A549 (cell line): Measurements from ENCODE around the gene CGB2. TPM values are rescaled to one million over a fixed set of nuclear protein-coding genes. Genes with fewer than 3 reads are reported as not detected.
A peak's percentile ranks its signal among the peaks of the same experiment; 100 is the strongest.

Experiments
- ATAC-seq, 2 experiments: fragments of 200-7000 bp in 1 of 2; fragments of >200 bp in 1 of 2; cut with Nextera tagmentation in 1 of 2; cut with Tn5 transposase in 1 of 2; 3 replicates each; pipeline versions ENCODE4 v1.8.0 to v1.9.1; 2018 to 2020; ENCODE audit warnings: mild to moderate bottlenecking in 1 of 2, moderate library complexity in 1 of 2
- CTCF ChIA-PET: fragments of 300-600 bp; sonication (Branson Sonifier 250); formaldehyde crosslinking; extraction: SDS; loops from one replicate; lab custom pipeline; 2021; ENCODE audit warnings: antibody characterized with exemption, inconsistent platforms; lab: Yijun Ruan, JAX
- POLR2A ChIA-PET: fragments of 350-600 bp; formaldehyde crosslinking; extraction: SDS; loops from one replicate; lab custom pipeline; 2021; ENCODE audit warnings: antibody characterized with exemption, inconsistent platforms; lab: Yijun Ruan, JAX
- DNase-seq, 2 experiments: peaks; one replicate each; pipeline versions ENCODE4 v3.0.0 to v3.0.0-alpha.2; 2011 to 2016; ENCODE audit warnings: low read depth in 1 of 2, low spot score in 1 of 2
- FAIRE-seq: peaks from 2 replicates; lab custom pipeline; 2011; peaks lifted over from hg19 to GRCh38; lab: Jason Lieb, UNC
- H3K27ac ChIP-seq, 2 experiments: fragments of >200 bp; sonication (Bioruptor Twin); formaldehyde crosslinking; 3 replicates each; pipeline ENCODE4 v1.5.1; 2016 to 2017
- H3K4me1 ChIP-seq: fragments of >200 bp; sonication (Bioruptor Twin); formaldehyde crosslinking; 3 replicates; pipeline ENCODE4 v1.6.1; 2016
- H3K4me2 ChIP-seq: fragments of >200 bp; sonication (Bioruptor Twin); formaldehyde crosslinking; 3 replicates; pipeline ENCODE4 v1.6.1; 2016
- H3K4me3 ChIP-seq: fragments of >200 bp; sonication (Bioruptor Twin); formaldehyde crosslinking; 3 replicates; pipeline ENCODE4 v1.5.1; 2016
- H3K9me3 ChIP-seq: fragments of >200 bp; sonication (Bioruptor Twin); formaldehyde crosslinking; 3 replicates; pipeline ENCODE4 v1.6.1; 2016
- ATOH8 ChIP-seq: fragments of 250-450 bp; sonication (Bioruptor Pico); IDR thresholded peaks from 2 replicates; pipeline ENCODE4 v1.5.0; 2020; ENCODE audit warnings: low read depth, mild to moderate bottlenecking, moderate library complexity
- BCL3 ChIP-seq: fragments of >200 bp; sonication (Bioruptor Twin); formaldehyde crosslinking; IDR thresholded peaks from 3 replicates; pipeline ENCODE4 v1.6.1; 2016
- CBX2 ChIP-seq: fragments of 200-600 bp; sonication (generic); IDR thresholded peaks from 2 replicates; pipeline ENCODE4 v1.6.1; 2016; ENCODE audit warnings: low read depth, mild to moderate bottlenecking, borderline replicate concordance
- CBX8 ChIP-seq: fragments of 200-600 bp; sonication (generic); IDR thresholded peaks from 2 replicates; pipeline ENCODE4 v1.6.1; 2016
- CEBPB ChIP-seq, 2 experiments: fragments of >200 bp in 1 of 2; sonication (Bioruptor Twin) in 1 of 2; formaldehyde crosslinking in 1 of 2; IDR thresholded peaks; 2 replicates each; pipeline ENCODE4 v1.6.1; 2012 to 2016
- FOSL2 ChIP-seq, 2 experiments: fragments of 450-650 bp in 1 of 2; fragments of >200 bp in 1 of 2; sonication (Bioruptor Twin) in 1 of 2; formaldehyde crosslinking; IDR thresholded peaks; 2 replicates each; pipeline versions ENCODE4 v1.5.0 to v1.6.1; 2016 to 2020; ENCODE audit warnings: mild to moderate bottlenecking in 1 of 2, moderate library complexity in 1 of 2
- FOXS1 ChIP-seq: fragments of 250-450 bp; sonication (Bioruptor Pico); IDR thresholded peaks from 2 replicates; pipeline ENCODE4 v1.5.0; 2020; ENCODE audit warnings: mild to moderate bottlenecking, moderate library complexity
- HEYL ChIP-seq: fragments of 250-450 bp; sonication (Bioruptor Pico); IDR thresholded peaks from 2 replicates; pipeline ENCODE4 v1.8.0; 2021; ENCODE audit warnings: mild to moderate bottlenecking, moderate library complexity
- HMGXB4 ChIP-seq: fragments of 250-450 bp; sonication (Bioruptor Pico); IDR thresholded peaks from 2 replicates; pipeline ENCODE4 v1.5.0; 2021; ENCODE audit warnings: mild to moderate bottlenecking, moderate library complexity, borderline replicate concordance
- HOXA7 ChIP-seq: fragments of 250-450 bp; sonication (Bioruptor Pico); IDR thresholded peaks from 2 replicates; pipeline ENCODE4 v1.5.0; 2020; ENCODE audit warnings: mild to moderate bottlenecking, moderate library complexity
- HOXB13 ChIP-seq: fragments of 250-450 bp; sonication (Bioruptor Pico); IDR thresholded peaks from 2 replicates; pipeline ENCODE4 v1.5.0; 2020; ENCODE audit warnings: low read depth, mild to moderate bottlenecking, moderate library complexity
- JUN ChIP-seq, 2 experiments: fragments of >200 bp; sonication (Bioruptor Twin); formaldehyde crosslinking; IDR thresholded peaks; 2 replicates in 1 of 2; 3 replicates in 1 of 2; pipeline ENCODE4 v1.6.1; 2016 to 2017
- JUNB ChIP-seq: fragments of >200 bp; sonication (Bioruptor Twin); formaldehyde crosslinking; IDR thresholded peaks from 2 replicates; pipeline ENCODE4 v1.6.1; 2016
- KDM5A ChIP-seq: fragments of 200-600 bp; sonication (generic); IDR thresholded peaks from 2 replicates; pipeline ENCODE4 v1.6.1; 2016; ENCODE audit warnings: antibody characterized with exemption, mild to moderate bottlenecking
- MYC ChIP-seq: IDR thresholded peaks from 2 replicates; pipeline ENCODE4 v1.6.1; 2012; ENCODE audit warnings: mild to moderate bottlenecking, inconsistent platforms, low read length, improper control_type of control experiment, borderline replicate concordance
- PBX3 ChIP-seq: IDR thresholded peaks from 2 replicates; pipeline ENCODE4 v1.6.1; 2012
- PHF8 ChIP-seq: fragments of 200-600 bp; sonication (generic); IDR thresholded peaks from 2 replicates; pipeline ENCODE4 v1.6.1; 2016; ENCODE audit warnings: low read depth, mild to moderate bottlenecking, antibody characterized with exemption, moderate library complexity, borderline replicate concordance
- RARB ChIP-seq: fragments of 250-450 bp; sonication (Bioruptor Pico); IDR thresholded peaks from 2 replicates; pipeline ENCODE4 v1.8.0; 2021; ENCODE audit warnings: mild to moderate bottlenecking, moderate library complexity
- RCOR1 ChIP-seq: fragments of 150-350 bp; IDR thresholded peaks from 2 replicates; pipeline ENCODE4 v1.6.1; 2014; ENCODE audit warnings: antibody characterized with exemption, low read length, low read depth
- RFX5 ChIP-seq: fragments of 450-650 bp; IDR thresholded peaks from 2 replicates; pipeline ENCODE4 v1.7.1; 2014; ENCODE audit warnings: antibody characterized with exemption, mild to moderate bottlenecking, moderate library complexity
- RNF2 ChIP-seq: fragments of 200-600 bp; sonication (generic); IDR thresholded peaks from 2 replicates; pipeline ENCODE4 v1.6.1; 2016; ENCODE audit warnings: low read depth, mild to moderate bottlenecking, antibody characterized with exemption, moderate library complexity, borderline replicate concordance
- SREBF2 ChIP-seq: fragments of 450-650 bp; IDR thresholded peaks from 2 replicates; pipeline ENCODE4 v1.6.1; 2014; ENCODE audit warnings: mild to moderate bottlenecking, moderate library complexity
- TFCP2L1 ChIP-seq: fragments of 250-450 bp; sonication (Bioruptor Pico); IDR thresholded peaks from 2 replicates; pipeline ENCODE4 v1.5.0; 2021; ENCODE audit warnings: mild to moderate bottlenecking
- TP53 ChIP-seq: fragments of 250-450 bp; sonication (Bioruptor Pico); IDR thresholded peaks from 2 replicates; pipeline ENCODE4 v1.5.0; 2021; ENCODE audit warnings: mild to moderate bottlenecking, moderate library complexity
- USF2 ChIP-seq: fragments of 450-650 bp; IDR thresholded peaks from 2 replicates; pipeline ENCODE4 v1.6.1; 2014; ENCODE audit warnings: antibody characterized with exemption
- ZC3H11A ChIP-seq: fragments of 450-650 bp; IDR thresholded peaks from 2 replicates; pipeline ENCODE4 v1.6.1; 2014; ENCODE audit warnings: antibody characterized with exemption, mild to moderate bottlenecking
- ZSCAN20 ChIP-seq: fragments of 250-450 bp; sonication (Bioruptor Pico); IDR thresholded peaks from 2 replicates; pipeline ENCODE4 v1.8.0; 2022; ENCODE audit warnings: mild to moderate bottlenecking, moderate library complexity
- WGBS: methylation state at CpG from one replicate; pipeline ENCODE4 v1.1.6; 2017; ENCODE audit errors: missing lambda C conversion rate; 5-methylcytosine and 5-hydroxymethylcytosine counted together
- polyA plus RNA-seq, 4 experiments: library from polyadenylated mRNA; depleted of rRNA in 3 of 4; stranded (reverse); fragments of >200 nt; fragmentation: RNase III in 1 of 4; extraction: RNeasy Plus Mini Kit Qiagen cat#74134 plus additional on column Dnase treatment in 1 of 4; gene quantifications; 2 replicates in 3 of 4; 3 replicates in 1 of 4; pipeline ENCODE4 v1.2.3, GENCODE V29; 2011 to 2017
- TF ChIP-seq, protein P1 (sequence below): fragments of >200 bp; sonication (Bioruptor Twin); formaldehyde crosslinking; IDR thresholded peaks from 2 replicates; pipeline ENCODE4 v1.6.1; 2016

The CGB2 gene
- polyA plus RNA-seq, 2 of the 4 experiments (the other 2 are of a cell fraction): not detected

GRCh38 chr19:49059053-49059452 is 27.4 kb downstream of the CGB2 start:
- Histone ChIP-seq H3K4me1 (peaks cover 12% of the 10 kb centered on the region), H3K4me2 (no peak overlapping the region), H3K9me3 (no peaks in the 10 kb centered on the region), H3K4me3 (no peak overlapping the region)
- no peak for ATAC-seq
- no peak for FAIRE-seq
- no peak for DNase-seq
- CTCF ChIA-PET: interaction anchor here (1.0 to 7.3 kb wide), 10 partner anchors 14 to 271 kb away, joined by 3 to 96 read pairs (median 8); partner anchors contain the start of genes GYS1, KCNA7 and RUVBL2
- WGBS: 85% methylated on average over 9 of the region's 9 CpGs
- TF ChIP-seq FOSL2 (IDR thresholded peaks at IDR 0.05) (no peak), FOSL2 (CRISPR knock-in tag; IDR thresholded peaks at IDR 0.05) (no peak), PBX3 (no peak), RFX5 (no peak), RARB (no peak), BCL3 (no peak), PHF8 (no peak), USF2 (no peak), HMGXB4 (no peak), TP53 (CRISPR knock-in tag) (no peak), CBX8 (no peak), RNF2 (no peak), KDM5A (no peak), MYC (no peak)
- TF ChIP-seq, protein P1, sequence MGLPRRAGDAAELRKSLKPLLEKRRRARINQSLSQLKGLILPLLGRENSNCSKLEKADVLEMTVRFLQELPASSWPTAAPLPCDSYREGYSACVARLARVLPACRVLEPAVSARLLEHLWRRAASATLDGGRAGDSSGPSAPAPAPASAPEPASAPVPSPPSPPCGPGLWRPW: no peak
- TF ChIP-seq, all 56 proteins: peak for 0
- POLR2A ChIA-PET: no interaction called here
- no peak overlapping the region for H3K27ac ChIP-seq

GRCh38 chr19:49061000-49061399 is 29.3 kb downstream of the CGB2 start:
- ChIA-PET POLR2A (no interaction called here), CTCF (interaction anchor here (0.9 to 7.3 kb wide), 11 partner anchors 12 to 273 kb away, joined by 3 to 96 read pairs (median 4); partner anchors contain the start of genes GYS1, KCNA7 and RUVBL2)
- 100% methylated on average over 2 of the region's 2 CpGs for WGBS

GRCh38 chr19:49061445-49061844 is 29.8 kb downstream of the CGB2 start:
- H3K4me3 ChIP-seq: no peak overlapping the region
- no peak for FAIRE-seq
- no peak overlapping the region for H3K4me2 ChIP-seq
- POLR2A ChIA-PET: interaction anchor here (0.7 kb wide), 1 partner anchor 8 kb away, joined by 3 read pairs; no protein-coding TSS in a partner anchor
- CTCF ChIA-PET: interaction anchor here (1.0 to 7.3 kb wide), 8 partner anchors 11 to 273 kb away, joined by 3 to 96 read pairs (median 8); partner anchors contain the start of genes GYS1, KCNA7 and RUVBL2
- DNase-seq: no peak
- WGBS: 94% methylated on average over 25 of the region's 25 CpGs
- no peak for ATAC-seq
- H3K9me3 ChIP-seq: no peaks in the 10 kb centered on the region
- peaks cover 29% of the 10 kb centered on the region for H3K4me1 ChIP-seq
- H3K27ac ChIP-seq: no peak overlapping the region
- TF ChIP-seq TP53 (CRISPR knock-in tag): no peak
- no peak for TF ChIP-seq TFCP2L1
- no peak for TF ChIP-seq RCOR1
- no peak for TF ChIP-seq HEYL (CRISPR knock-in tag)
- no peak for TF ChIP-seq ATOH8 (CRISPR knock-in tag)
- TF ChIP-seq ZSCAN20: no peak
- no peak for TF ChIP-seq HOXB13 (CRISPR knock-in tag)
- no peak for TF ChIP-seq JUN (IDR thresholded peaks at IDR 0.05)
- TF ChIP-seq RFX5: no peak
- no peak for TF ChIP-seq SREBF2
- no peak for TF ChIP-seq HOXA7 (CRISPR knock-in tag)
- TF ChIP-seq BCL3: no peak

More at GRCh38 chr19:49061000-49061399, 29.3 kb downstream of the CGB2 start:
- H3K27ac ChIP-seq: no peak overlapping the region
- TF ChIP-seq JUNB (no peak), CBX2 (no peak), CEBPB (IDR thresholded peaks at IDR 0.05) (no peak), ZC3H11A (no peak), FOXS1 (CRISPR knock-in tag) (no peak)
- TF ChIP-seq, all 56 proteins: peak for 0
- Histone ChIP-seq H3K9me3 (no peaks in the 10 kb centered on the region), H3K4me1 (peaks cover 28% of the 10 kb centered on the region), H3K4me3 (no peak overlapping the region), H3K4me2 (no peak overlapping the region)
- no peak for ATAC-seq
- FAIRE-seq: peak; percentile 18
- DNase-seq: no peak
